Fibroblast of the aortic adventitia (primary cell): ENCODE data around the gene TLDC2. TPM values are rescaled to one million over a fixed set of nuclear protein-coding genes. Genes with fewer than 3 reads are reported as not detected.
"Not testable (repeated sequence)": the region's sequence is repeated elsewhere in the genome, so short reads cannot be mapped to it uniquely, and the experiment has no call there.

Experiments used
- DNase-seq: peaks from one replicate; pipeline ENCODE4 v3.0.0-alpha.2; 2010; ENCODE audit warnings: low read depth
- H3K4me3 ChIP-seq: 2 replicates; pipeline ENCODE4 v1.5.1; 2011; ENCODE audit warnings: low read depth, mild to moderate bottlenecking, control low read depth, low read length, moderate library complexity
- CTCF ChIP-seq: IDR thresholded peaks from 2 replicates; pipeline ENCODE4 v1.5.1; 2011; ENCODE audit warnings: mild to moderate bottlenecking, low read length, control low read depth, inconsistent platforms; ENCODE audit not compliant: insufficient read depth
- total RNA-seq: library from RNA; depleted of rRNA; stranded (reverse); fragments of >200 nt; gene quantifications from 2 replicates; pipeline ENCODE4 v1.2.3, GENCODE V29; 2012; ENCODE audit warnings: low replicate concordance

TLDC2 gene
- total RNA-seq, 1 donor: 0.18 TPM

- no peak for TF ChIP-seq CTCF
- DNase-seq: no peak
- H3K4me3 ChIP-seq: no peak overlapping the region
These were observed 3.1 kb upstream of the TLDC2 start for GRCh38 chr20:36872852-36873251.

GRCh38 chr20:36873498-36874189, 2.3 kb upstream of the TLDC2 start:
- DNase-seq: no peak
- no peak overlapping the region for H3K4me3 ChIP-seq
- TF ChIP-seq CTCF: no peak

GRCh38 chr20:36875093-36875492, 845 bp upstream of the TLDC2 start:
- not testable (repeated sequence) for H3K4me3 ChIP-seq, DNase-seq

GRCh38 chr20:36876473-36876833, 515 bp downstream of the TLDC2 start:
- H3K4me3 ChIP-seq: no peak overlapping the region
- TF ChIP-seq CTCF: no peak
- no peak for DNase-seq

- no peak for DNase-seq
- no peak overlapping the region for H3K4me3 ChIP-seq
- no peak for TF ChIP-seq CTCF
These were observed 3.0 kb downstream of the TLDC2 start for GRCh38 chr20:36878941-36879340.

GRCh38 chr20:36880741-36881250, 4.9 kb downstream of the TLDC2 start:
- no peak for DNase-seq
- H3K4me3 ChIP-seq: no peak overlapping the region
- no peak for TF ChIP-seq CTCF

- H3K4me3 ChIP-seq: no peak overlapping the region
- no peak for TF ChIP-seq CTCF
- DNase-seq: no peak
These were observed 5.4 kb downstream of the TLDC2 start for GRCh38 chr20:36881331-36881730.
